Erythroblast (primary cell): Measurements from ENCODE around the gene PRF1.

Experiments used
- DNase-seq, 2 experiments: peaks; one replicate each; lab custom pipeline; 2025; lab: John Stamatoyannopoulos, UW
- GATA1 ChIP-seq: IDR thresholded peaks from 2 replicates; pipeline ENCODE4 v1.6.1; 2011; ENCODE audit warnings: low read depth, mild to moderate bottlenecking, control low read depth, low read length, moderate library complexity
- POLR2A ChIP-seq: IDR thresholded peaks from 2 replicates; pipeline ENCODE4 v1.6.1; 2011; ENCODE audit warnings: mild to moderate bottlenecking, low read length

The PRF1 gene

GRCh38 chr10:70568781-70569495, 33.6 kb downstream of the PRF1 start:
- no peak for DNase-seq

GRCh38 chr10:70568113-70568512, 34.4 kb downstream of the PRF1 start:
- TF ChIP-seq POLR2A (no peak), GATA1 (no peak)
- no peak for DNase-seq

More at GRCh38 chr10:70568781-70569495, 33.6 kb downstream of the PRF1 start:
- TF ChIP-seq GATA1 (no peak), POLR2A (no peak)

- DNase-seq = no peak
- TF ChIP-seq POLR2A (no peak), GATA1 (no peak)
These were observed 34.9 kb downstream of the PRF1 start for GRCh38 chr10:70567603-70568002.

GRCh38 chr10:70566515-70567290, 35.8 kb downstream of the PRF1 start:
- no peak for DNase-seq
- TF ChIP-seq GATA1 (no peak), POLR2A (no peak)

DNA sequence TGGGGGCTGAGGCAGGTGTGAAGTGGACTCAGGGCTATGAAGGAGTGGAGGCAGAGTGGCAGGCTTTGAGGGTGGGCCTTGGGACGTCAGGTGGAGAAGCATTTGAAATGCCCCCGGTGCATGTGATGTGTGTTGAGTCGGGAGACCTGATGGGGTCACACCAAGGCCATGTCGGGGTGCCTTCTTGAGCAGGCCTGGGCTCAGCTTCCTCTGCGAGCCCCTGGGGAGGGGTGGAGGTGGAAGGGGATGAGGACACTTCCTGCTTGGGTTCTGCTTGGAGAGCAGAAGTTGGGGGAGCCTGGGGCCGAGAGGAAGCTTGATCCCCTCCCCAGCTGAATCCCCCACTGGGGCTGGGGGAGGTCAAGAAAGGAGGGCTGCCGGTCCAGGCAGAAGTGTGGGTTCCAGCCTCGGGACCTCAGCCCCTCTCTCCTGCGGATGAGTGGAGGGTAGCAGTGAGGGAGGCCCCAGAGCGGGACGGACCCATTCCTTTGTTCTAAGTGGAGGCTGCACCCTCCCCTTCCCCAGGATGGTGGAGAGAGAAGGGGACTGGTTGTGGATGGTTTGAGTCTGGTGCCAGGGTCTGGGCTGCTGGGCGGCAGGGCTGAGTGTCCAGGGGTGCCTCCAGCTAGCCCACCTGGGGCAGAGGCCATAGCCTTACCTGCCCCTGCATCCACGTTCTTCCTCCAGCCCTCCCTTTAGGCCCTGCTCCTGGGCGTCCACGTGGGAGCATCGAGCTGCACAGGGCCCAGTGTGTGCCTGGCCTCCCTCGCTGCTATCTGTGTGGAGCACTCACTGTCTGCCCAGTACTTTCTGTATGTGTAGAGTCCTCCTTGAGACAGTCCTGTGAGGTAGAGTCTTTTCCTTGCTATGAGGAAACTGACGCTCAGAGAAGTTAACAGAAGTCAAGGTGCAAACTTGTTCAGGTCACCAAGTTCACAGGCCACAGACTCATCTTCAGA, 36.7 kb downstream of the PRF1 start:
- no peak for DNase-seq

GRCh38 chr10:70564901-70565351, 37.6 kb downstream of the PRF1 start:
- TF ChIP-seq GATA1 (no peak), POLR2A (no peak)
- no peak for DNase-seq

More for the DNA sequence above, 36.7 kb downstream of the PRF1 start:
- TF ChIP-seq POLR2A (no peak), GATA1 (no peak)

DNA sequence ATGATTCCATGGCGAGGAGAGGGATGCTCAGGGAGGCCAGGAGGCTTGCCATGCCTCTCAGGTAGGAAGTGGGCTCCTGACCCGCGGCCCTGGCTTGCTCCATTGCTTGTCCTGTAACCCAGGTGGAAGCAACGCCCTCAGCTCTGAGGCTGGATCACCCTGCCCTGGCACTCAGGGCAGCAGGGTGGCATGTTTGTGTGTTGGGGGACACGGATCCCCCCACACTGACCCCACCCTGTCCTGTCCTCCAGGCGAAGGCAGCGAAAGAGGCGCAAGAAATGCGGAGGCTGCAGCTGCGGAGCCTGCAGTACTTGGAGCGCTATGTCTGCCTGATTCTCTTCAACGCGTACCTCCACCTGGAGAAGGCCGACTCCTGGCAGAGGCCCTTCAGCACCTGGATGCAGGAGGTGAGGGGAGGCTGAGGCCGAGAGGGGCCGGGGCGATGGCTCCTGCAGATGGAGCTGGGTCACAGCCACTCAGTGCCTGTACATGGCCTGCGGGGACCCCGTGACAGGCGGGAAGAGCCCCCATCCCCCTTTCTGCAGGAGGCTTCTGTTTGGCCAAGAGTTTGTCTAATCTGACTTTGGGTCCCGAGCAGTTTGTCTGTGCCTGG, 38.3 kb downstream of the PRF1 start:
- no peak for TF ChIP-seq POLR2A
- no peak for TF ChIP-seq GATA1
- no peak for DNase-seq

GRCh38 chr10:70563230-70563629, 39.3 kb downstream of the PRF1 start:
- no peak for TF ChIP-seq POLR2A
- TF ChIP-seq GATA1 = no peak

GRCh38 chr10:70562036-70562755, 40.3 kb downstream of the PRF1 start:
- no peak for DNase-seq
- no peak for TF ChIP-seq GATA1
- TF ChIP-seq POLR2A = no peak

More at GRCh38 chr10:70563230-70563629, 39.3 kb downstream of the PRF1 start:
- DNase-seq = no peak

DNA sequence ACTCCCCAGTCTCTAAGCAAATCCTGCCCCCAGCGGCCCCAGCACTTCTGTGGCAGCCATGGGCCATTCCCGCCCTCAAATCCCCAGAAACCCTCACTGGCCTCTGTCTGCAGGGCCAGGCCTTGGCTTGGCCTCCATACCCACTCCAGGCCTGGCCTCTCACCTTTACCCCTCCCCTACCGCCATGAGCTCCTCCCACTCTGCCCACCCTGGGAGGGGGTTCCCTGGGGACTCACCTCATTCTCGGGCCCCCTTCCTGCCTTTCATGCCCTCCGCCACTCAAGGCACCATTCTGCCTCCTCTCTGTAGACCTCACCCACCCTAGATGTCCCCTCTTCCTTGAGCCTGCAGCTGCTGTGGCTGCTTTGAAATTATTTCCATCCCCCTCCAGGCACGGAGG, 41.0 kb downstream of the PRF1 start:
- no peak for DNase-seq
- no peak for TF ChIP-seq POLR2A
- TF ChIP-seq GATA1 = no peak

GRCh38 chr10:70561070-70561469, 41.5 kb downstream of the PRF1 start:
- DNase-seq = no peak
- TF ChIP-seq POLR2A = no peak
- TF ChIP-seq GATA1 = no peak

DNA sequence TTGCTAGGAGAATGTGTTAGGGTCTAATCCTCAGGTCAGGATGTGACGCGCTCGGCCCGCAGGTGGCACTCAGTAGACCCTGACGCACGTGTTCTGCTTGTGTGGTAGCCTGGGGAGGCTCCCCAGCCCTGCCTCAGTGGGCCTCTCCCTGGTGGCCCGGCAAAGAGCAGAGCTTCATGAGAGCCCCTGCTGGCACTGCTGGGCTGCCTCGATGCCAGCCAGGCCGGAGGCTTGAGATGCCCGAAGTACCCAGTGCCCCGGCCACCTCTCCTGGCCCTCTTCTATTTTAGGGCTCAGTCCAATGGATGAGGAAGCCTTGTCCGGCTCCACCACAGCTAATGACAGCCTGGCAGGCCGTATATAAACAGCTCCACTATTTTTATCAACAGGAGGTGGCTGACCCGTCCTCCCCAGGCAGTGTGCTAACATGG, 42.0 kb downstream of the PRF1 start:
- no peak for DNase-seq
- no peak for TF ChIP-seq POLR2A
- no peak for TF ChIP-seq GATA1
